ENCODE measurements around the gene AGAP3. TPM values are rescaled to one million over a fixed set of nuclear protein-coding genes. Genes with fewer than 3 reads are reported as not detected.

Gene AGAP3
- total RNA-seq, 2 donors from 2014 or later: 80.3 to 112 TPM

- Histone ChIP-seq H3K27ac (no peak within 1 kb of the TSS), H3K27me3 (replicated peaks; ENCODE audit: insufficient read depth) (no peaks in the 10 kb centered on the region), H3K4me1 (replicated peaks) (no peaks in the 10 kb centered on the region), H3K36me3 (peaks cover 0 to 4% of the 10 kb centered on the region in 2 donors), H3K4me3 (no peak within 1 kb of the TSS), H3K9me3 (no peaks in the 10 kb centered on the region)
- DNase-seq (ENCODE audit: low spot score): no peak
- WGBS: 67% methylated on average over 22 of the region's 22 CpGs
- no peak for TF ChIP-seq CTCF (IDR thresholded peaks at IDR 0.05)
- intact Hi-C loops (cut with DNase I): no loop called here
Observed at GRCh38 chr7:151047976-151048815, 38.1 kb upstream of the AGAP3 start, which contains the start of gene ASIC3. Gene ASIC3, plus strand, starts transcription at chr7:151048531. Its CDS starts 355 bp downstream, at chr7:151048886.

GRCh38 chr7:151048911-151049463, 37.3 kb upstream of the AGAP3 start:
- TF ChIP-seq POLR2A (IDR thresholded peaks at IDR 0.05) (no peak), POLR2AphosphoS5 (IDR thresholded peaks at IDR 0.05) (no peak), CTCF (IDR thresholded peaks at IDR 0.05) (no peak)
- Histone ChIP-seq H3K27me3 (replicated peaks; ENCODE audit: insufficient read depth) (no peaks in the 10 kb centered on the region), H3K27ac (no peak overlapping the region), H3K4me1 (replicated peaks) (no peaks in the 10 kb centered on the region), H3K9me3 (no peaks in the 10 kb centered on the region), H3K4me3 (no peak overlapping the region), H3K36me3 (peaks cover 0 to 4% of the 10 kb centered on the region in 2 donors)
- intact Hi-C loops (cut with DNase I): no loop called here
- no peak for DNase-seq (ENCODE audit: low spot score)
- whole genome bisulfite sequencing: 85% methylated on average over 25 of the region's 38 CpGs

GRCh38 chr7:151051108-151051507, 35.2 kb upstream of the AGAP3 start:
- 3% methylated on average over 29 of the region's 50 CpGs for WGBS
- TF ChIP-seq POLR2AphosphoS5 (IDR thresholded peaks at IDR 0.05) (no peak), POLR2A (IDR thresholded peaks at IDR 0.05) (no peak), CTCF (IDR thresholded peaks at IDR 0.05) (no peak)
- Histone ChIP-seq H3K9me3 (no peaks in the 10 kb centered on the region), H3K36me3 (no peaks in the 10 kb centered on the region), H3K4me1 (replicated peaks) (no peaks in the 10 kb centered on the region), H3K27me3 (replicated peaks; ENCODE audit: insufficient read depth) (no peaks in the 10 kb centered on the region), H3K27ac (no peak overlapping the region), H3K4me3 (no peak overlapping the region)
- intact Hi-C loops (cut with DNase I): no loop called here
- DNase-seq (ENCODE audit: low spot score): no peak

GRCh38 chr7:151053096-151053495, 33.2 kb upstream of the AGAP3 start:
- no peaks in the 10 kb centered on the region for H3K27me3 ChIP-seq (replicated peaks; ENCODE audit: insufficient read depth)
- intact Hi-C loops (cut with DNase I): no loop called here
- no peaks in the 10 kb centered on the region for H3K9me3 ChIP-seq
- 78% methylated on average over 4 of the region's 4 CpGs for WGBS
- H3K27ac ChIP-seq: no peak overlapping the region
- no peak overlapping the region for H3K4me3 ChIP-seq
- no peaks in the 10 kb centered on the region for H3K36me3 ChIP-seq
- H3K4me1 ChIP-seq (replicated peaks): peaks cover 8% of the 10 kb centered on the region
- TF ChIP-seq POLR2AphosphoS5 (IDR thresholded peaks at IDR 0.05): no peak
- no peak for TF ChIP-seq CTCF (IDR thresholded peaks at IDR 0.05)
- TF ChIP-seq POLR2A (IDR thresholded peaks at IDR 0.05): no peak
- no peak for DNase-seq (ENCODE audit: low spot score)

GRCh38 chr7:151053751-151054150, 32.5 kb upstream of the AGAP3 start:
- H3K27ac ChIP-seq: no peak overlapping the region
- intact Hi-C loops (cut with DNase I): no loop called here
- 97% methylated on average over 8 of the region's 8 CpGs for WGBS
- no peak for DNase-seq (ENCODE audit: low spot score)
- no peaks in the 10 kb centered on the region for H3K9me3 ChIP-seq
- no peaks in the 10 kb centered on the region for H3K27me3 ChIP-seq (replicated peaks; ENCODE audit: insufficient read depth)
- peaks cover 12% of the 10 kb centered on the region for H3K4me1 ChIP-seq (replicated peaks)
- H3K36me3 ChIP-seq: no peaks in the 10 kb centered on the region
- TF ChIP-seq CTCF (IDR thresholded peaks at IDR 0.05) (no peak), POLR2AphosphoS5 (IDR thresholded peaks at IDR 0.05) (no peak), POLR2A (IDR thresholded peaks at IDR 0.05) (no peak)
- H3K4me3 ChIP-seq: no peak overlapping the region

Measured in prostate gland (tissue), 2 donors.